OCI-LY7 (cell line): ENCODE measurements around the gene KIAA0930.
"Not testable (repeated sequence)": the region's sequence is repeated elsewhere in the genome, so short reads cannot be mapped to it uniquely, and the experiment has no call there.

Experiments
- EZH2phosphoT487 ChIP-seq: fragments of 200-600 bp; sonication (generic); IDR thresholded peaks from 2 replicates; pipeline ENCODE4 v1.6.1; 2018; ENCODE audit warnings: low read depth, borderline replicate concordance, mild to moderate bottlenecking, mixed run types, antibody characterized with exemption, low read length, moderate library complexity, mixed read lengths
- TF ChIP-seq, protein P1 (sequence below): fragments of 200-600 bp; sonication (generic); conservative IDR thresholded peaks from 2 replicates; pipeline ENCODE4 v1.5.1; 2014; ENCODE audit warnings: mild to moderate bottlenecking, antibody characterized with exemption, low read length, moderate library complexity, mixed read lengths

- TF ChIP-seq, protein P1, sequence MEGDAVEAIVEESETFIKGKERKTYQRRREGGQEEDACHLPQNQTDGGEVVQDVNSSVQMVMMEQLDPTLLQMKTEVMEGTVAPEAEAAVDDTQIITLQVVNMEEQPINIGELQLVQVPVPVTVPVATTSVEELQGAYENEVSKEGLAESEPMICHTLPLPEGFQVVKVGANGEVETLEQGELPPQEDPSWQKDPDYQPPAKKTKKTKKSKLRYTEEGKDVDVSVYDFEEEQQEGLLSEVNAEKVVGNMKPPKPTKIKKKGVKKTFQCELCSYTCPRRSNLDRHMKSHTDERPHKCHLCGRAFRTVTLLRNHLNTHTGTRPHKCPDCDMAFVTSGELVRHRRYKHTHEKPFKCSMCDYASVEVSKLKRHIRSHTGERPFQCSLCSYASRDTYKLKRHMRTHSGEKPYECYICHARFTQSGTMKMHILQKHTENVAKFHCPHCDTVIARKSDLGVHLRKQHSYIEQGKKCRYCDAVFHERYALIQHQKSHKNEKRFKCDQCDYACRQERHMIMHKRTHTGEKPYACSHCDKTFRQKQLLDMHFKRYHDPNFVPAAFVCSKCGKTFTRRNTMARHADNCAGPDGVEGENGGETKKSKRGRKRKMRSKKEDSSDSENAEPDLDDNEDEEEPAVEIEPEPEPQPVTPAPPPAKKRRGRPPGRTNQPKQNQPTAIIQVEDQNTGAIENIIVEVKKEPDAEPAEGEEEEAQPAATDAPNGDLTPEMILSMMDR, result not testable (repeated sequence)
- not testable (repeated sequence) for TF ChIP-seq EZH2phosphoT487
These were observed 48.9 kb downstream of the KIAA0930 start for GRCh38 chr22:45191746-45192145.
